RPMI7951 (cell line): ENCODE data around the gene PITRM1. TPM values are rescaled to one million over a fixed set of nuclear protein-coding genes. Genes with fewer than 3 reads are reported as not detected.
"Not testable (repeated sequence)": the region's sequence is repeated elsewhere in the genome, so short reads cannot be mapped to it uniquely, and the experiment has no call there.

Source experiments
- DNase-seq: peaks from one replicate; pipeline ENCODE4 v3.0.0-alpha.2; 2012; ENCODE audit warnings: low read depth
- total RNA-seq: library from RNA; depleted of rRNA; stranded (reverse); fragments of >200 nt; shearing (Covaris generic); gene quantifications from 2 replicates; pipeline ENCODE4 v1.2.3, GENCODE V29; 2014; rRNA removed

PITRM1 gene
- 61.2 and 62.5 TPM in 2 replicates for total RNA-seq

GRCh38 chr10:3172446-3173170 is at the start of gene PITRM1:
Gene PITRM1, minus strand, starts transcription at chr10:3172782. Its CDS starts 10 bp downstream, at chr10:3172772.
- peak; percentile 99 for DNase-seq

GRCh38 chr10:3222068-3222467 is 49.5 kb upstream of the PITRM1 start:
- DNase-seq = peak; percentile 93

- DNase-seq = not testable (repeated sequence)
Measured at GRCh38 chr10:3221601-3222000, 49.0 kb upstream of the PITRM1 start.

- DNase-seq = peak; percentile 90
Measured at GRCh38 chr10:3220853-3221252, 48.3 kb upstream of the PITRM1 start.

DNA sequence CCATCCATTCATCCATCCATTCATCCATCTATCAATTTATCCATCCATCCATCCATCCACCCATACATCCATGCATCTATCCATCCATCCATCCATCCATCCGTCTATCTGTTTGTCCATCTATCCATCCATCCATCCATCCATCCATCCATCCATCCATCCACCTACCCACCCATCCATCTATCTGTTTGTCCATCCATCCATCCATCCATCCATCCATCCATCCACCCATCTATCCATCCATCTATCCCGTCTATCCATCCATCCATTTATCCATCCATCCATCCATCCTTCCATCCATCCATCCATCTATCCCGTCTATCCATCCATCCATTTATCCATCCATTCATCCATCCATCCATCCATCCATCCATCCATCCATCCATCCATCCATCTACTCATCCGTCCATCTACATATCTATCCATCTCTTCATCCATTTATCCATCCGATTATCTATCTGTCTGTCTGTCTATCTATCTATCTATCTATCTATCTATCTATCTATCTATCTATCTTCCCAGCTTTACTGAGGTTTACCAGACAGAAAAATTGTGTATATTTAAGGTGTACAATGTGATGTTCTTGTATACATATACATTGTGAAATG is 46.5 kb upstream of the PITRM1 start:
- not testable (repeated sequence) for DNase-seq

GRCh38 chr10:3217853-3218252 is 45.3 kb upstream of the PITRM1 start:
- no peak for DNase-seq

DNA sequence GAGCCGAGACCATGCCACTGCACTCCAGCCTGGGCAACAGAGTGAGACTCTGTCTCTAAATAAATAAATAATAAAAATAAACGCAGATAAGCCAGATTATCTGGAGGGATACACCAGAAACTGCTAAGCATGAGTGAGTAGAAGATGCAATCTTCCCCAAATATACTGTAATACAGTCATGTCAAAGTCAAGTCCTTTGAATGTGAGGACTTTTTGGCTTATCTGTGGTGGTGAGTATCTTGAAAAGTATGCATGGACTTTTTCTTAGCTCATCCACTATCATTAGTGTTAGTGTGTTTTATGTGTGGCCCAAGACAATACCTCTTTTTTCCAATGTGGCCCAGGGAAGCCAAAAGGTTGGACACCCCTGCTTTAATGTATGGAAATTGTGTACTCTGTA is 44.7 kb upstream of the PITRM1 start:
- peak; percentile 83 for DNase-seq

DNA sequence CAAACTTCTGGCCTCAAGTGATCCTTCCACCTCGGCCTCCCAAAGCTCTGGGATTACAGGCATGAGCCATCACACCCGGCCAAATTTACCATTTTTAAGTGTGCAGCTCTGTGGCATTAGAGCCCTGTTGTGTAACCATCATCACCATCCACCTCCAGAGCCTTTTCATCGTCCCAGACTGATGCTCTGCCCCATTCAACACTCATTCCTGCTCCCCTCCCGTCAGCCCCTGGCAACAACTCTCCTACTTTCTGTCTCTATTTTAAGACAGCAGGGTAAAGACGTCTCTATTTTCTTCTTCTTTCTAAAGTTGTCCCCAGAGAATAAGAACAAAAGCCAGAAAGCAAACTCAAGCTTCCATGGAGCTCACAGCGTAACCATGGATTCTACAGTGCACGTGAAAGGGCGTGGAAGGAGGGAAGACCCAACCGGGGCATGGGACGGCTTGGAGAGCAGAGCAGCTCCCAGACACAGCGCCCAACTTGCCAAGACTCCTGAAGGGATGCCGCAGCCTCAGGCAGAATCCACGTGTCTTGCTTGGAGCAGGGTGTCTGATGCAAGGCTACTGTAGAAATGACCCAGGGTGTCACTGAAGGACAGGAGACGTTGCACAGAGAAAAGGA is 42.7 kb upstream of the PITRM1 start:
- DNase-seq = no peak

GRCh38 chr10:3213758-3214515 is 41.4 kb upstream of the PITRM1 start:
- no peak for DNase-seq

DNA sequence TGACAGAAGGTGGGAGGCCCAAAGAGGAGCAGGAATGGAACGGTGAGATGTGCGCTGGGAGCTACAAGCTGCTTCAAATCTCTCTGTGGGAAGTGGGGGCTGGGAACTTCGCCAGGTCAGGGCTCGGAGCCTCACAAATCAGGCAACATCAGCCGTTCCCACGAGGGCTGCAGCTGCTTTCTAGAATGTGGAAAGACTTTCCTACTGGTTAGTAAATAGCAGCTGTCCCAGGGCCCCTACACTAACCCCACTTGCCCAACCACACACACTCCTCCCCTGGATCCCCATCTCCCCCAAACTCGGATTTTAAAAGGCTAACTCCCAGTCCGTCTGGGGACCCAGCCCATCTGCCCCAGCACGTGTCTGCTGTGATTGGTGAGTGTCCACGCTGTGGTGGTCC is 40.6 kb upstream of the PITRM1 start:
- no peak for DNase-seq

DNA sequence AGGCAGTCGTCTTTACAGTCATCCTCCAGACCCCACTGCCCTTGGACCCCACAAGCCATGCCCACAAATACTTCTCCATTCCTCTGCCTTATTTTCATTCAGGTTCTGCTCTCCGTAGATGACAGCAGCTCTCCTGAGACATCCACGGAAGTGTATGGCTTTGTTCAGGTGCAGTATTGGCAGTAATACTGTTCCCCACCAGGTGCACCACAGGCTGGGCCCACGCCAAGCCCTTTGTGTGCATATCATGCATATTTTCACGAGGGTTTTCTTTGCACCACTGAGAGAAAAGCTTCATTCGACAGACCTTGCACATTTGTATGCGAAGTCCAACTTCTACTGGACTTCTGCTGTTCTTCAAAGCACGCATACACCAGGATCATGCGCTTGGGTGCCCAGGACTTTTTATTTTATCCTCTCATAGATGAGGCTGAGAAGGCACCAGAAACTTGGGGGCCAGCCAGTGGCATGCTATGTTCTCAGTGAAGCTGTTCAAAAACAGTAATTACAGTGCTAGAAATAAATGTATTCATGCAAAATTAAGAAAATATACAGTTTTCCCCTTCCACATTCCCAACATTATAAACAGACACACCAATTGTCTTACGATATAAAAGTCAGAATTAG is 37.8 kb upstream of the PITRM1 start:
- DNase-seq = no peak

DNA sequence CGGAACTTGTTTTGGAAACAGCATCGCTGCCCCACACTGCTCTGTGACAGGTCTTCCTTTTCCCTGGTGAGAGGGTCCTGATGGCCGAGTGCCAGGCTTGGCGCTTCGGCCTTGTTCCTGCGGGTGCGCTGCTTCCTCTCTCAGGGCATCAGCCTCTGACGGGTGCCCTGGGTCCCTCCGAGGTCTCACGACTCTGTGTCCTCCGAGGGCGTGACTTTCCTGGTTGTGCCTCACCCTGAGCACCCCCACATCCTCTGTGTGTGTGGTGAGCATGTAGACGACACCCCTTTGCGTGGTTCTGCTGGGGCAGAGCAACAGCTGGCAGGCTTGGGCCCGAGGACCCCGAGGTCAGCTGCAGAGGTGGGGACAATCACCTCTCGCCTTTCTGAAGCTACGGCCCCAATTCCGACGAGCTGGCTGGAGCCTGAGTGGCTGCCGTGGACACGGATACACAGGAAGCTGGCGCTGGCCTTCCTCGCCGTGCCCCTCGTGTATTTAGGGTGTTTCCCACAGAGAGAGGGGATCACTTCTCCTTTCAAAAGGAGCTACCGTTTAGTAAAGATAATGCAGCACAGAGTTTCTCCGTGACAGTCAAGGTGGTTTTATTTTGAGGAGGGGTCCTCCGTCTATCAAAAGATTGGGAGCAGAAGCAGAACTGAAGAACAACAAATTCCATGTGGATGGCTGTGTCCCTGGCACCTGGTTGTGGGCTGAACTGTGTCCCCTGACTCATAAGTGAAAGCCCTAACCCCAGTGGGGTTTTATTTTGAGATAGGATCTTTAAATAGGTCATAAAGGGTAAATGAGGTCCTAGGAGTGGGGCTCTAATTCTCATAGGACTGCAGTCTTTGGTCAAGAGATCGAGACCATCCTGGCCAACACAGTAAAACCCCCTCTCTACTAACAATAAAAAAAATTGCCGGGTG is 36.2 kb upstream of the PITRM1 start:
- no peak for DNase-seq

DNA sequence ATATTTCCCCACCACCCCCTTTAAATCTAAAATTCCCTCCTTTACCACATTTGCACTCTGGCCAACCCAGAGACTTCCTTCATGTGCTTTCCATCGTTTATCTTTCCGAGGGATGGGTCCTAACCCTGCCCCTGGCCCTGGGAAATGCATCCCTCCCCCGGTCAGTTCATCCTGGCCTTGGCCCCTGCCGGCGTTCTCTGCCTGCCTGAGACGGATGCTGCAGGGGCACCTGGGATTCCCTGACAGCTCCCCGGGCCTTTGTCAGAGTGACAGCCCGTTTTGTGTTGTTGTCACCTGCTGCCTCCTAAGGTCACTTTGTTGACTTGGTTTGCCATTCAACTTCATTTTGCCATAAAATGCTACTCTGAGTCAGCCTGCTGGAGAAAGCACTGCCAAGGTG is 34.8 kb upstream of the PITRM1 start:
- no peak for DNase-seq

- DNase-seq = no peak
Measured at GRCh38 chr10:3206511-3207157, 34.1 kb upstream of the PITRM1 start.

- no peak for DNase-seq
Measured at GRCh38 chr10:3203972-3204371, 31.4 kb upstream of the PITRM1 start.

- no peak for DNase-seq
Measured at GRCh38 chr10:3203016-3203811, 30.6 kb upstream of the PITRM1 start.

DNA sequence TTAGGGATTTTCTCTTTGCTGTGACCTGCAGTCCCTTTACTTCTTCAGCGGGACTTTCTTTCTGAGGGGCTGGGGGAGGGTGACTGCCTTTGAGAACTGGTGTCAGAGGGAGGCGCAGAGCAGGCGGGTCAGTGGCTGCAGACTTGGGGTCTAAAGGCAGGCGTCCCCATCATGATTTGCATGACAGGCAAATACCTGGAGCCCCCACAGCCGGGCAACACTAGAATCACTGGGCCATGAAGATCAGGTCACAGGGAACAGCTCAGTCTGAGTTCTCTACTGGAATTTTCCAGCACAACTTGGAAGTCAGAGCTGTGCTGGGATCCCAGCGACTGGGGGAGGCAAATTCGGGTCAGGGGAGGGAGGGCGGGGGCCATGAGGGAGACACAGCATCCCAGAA is 29.2 kb upstream of the PITRM1 start:
- DNase-seq = no peak

DNA sequence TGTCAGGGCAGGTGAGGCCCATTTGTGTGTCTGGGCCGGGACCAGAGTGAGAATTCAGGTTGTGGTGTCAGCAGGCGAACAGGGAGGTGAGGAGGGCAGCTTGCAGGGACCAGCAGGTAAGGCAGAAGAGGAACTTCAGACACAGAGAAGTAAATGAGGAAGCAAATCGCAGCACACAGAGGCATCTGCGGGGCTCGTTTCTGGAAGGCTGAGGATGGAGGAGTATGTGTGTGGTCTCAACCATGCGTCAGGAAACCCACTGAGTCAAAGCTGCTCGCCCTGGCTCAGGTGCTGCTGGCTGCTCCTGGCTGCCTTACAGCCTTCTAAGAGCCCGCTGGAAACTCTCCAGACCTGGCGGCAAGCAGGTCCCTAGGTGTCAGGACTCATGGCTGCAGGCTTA is 26.9 kb upstream of the PITRM1 start:
- no peak for DNase-seq

DNA sequence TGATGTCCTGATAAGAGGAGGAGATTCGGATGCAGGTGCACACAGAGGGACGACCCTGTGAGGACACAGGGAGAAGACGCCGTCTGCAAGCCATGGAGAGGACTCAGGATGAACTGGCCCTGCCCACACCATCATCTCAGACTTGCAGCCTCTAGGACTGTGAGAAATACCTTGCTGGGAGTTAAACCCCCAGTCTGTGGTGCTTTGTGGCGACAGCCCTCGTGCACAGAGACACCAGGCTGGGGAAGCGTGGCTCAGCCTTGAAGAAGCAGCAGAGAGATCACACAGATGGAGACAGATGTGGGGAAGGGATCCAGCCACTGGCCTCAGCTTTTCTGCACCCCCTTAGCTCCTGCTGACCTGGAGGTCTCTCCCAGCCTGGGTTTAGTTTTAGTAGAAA is 26.3 kb upstream of the PITRM1 start:
- no peak for DNase-seq
